Measurements from ENCODE around the gene CNGA3. TPM values are rescaled to one million over a fixed set of nuclear protein-coding genes. Genes with fewer than 3 reads are reported as not detected.

CNGA3 gene
- total and polyA plus RNA-seq, 2 of the 8 experiments (the other 6 are each of a cell fraction or from before 2014, with no cell fraction given) = 0.02 TPM; not detected in 1

- no peak for TF ChIP-seq EP300 (IDR thresholded peaks at IDR 0.05; ENCODE audit: borderline replicate concordance in 1 of 2, low read depth in 2 of 2, low read length in 2 of 2)
- TF ChIP-seq E2F6 (IDR thresholded peaks at IDR 0.05) = no peak
- TF ChIP-seq FOSL1 (IDR thresholded peaks at IDR 0.05; ENCODE audit: insufficient read depth, low read depth, low read length) = no peak
These were observed 21.5 kb downstream of the CNGA3 start (continued) for GRCh38 chr2:98367721-98368120.
